GM12873 (cell line): ENCODE data around the gene RPL10.
A peak's percentile ranks its signal among the peaks of the same experiment; 100 is the strongest.

Source experiments
- CTCF ChIP-seq: IDR thresholded peaks from 2 replicates; pipeline ENCODE4 v1.5.1; 2012; ENCODE audit warnings: low read depth, mild to moderate bottlenecking, moderate library complexity, low read length, control low read depth; ENCODE audit not compliant: insufficient read depth; ENCODE audit errors: missing control alignments

RPL10 gene

GRCh38 chrX:154369449-154370299, 28.5 kb upstream of the RPL10 start:
- no peak for TF ChIP-seq CTCF

GRCh38 chrX:154370300-154371016, 27.7 kb upstream of the RPL10 start:
- TF ChIP-seq CTCF: no peak

GRCh38 chrX:154371017-154371788, 27.0 kb upstream of the RPL10 start:
- no peak for TF ChIP-seq CTCF

- no peak for TF ChIP-seq CTCF
Measured at GRCh38 chrX:154371789-154372300, 26.3 kb upstream of the RPL10 start.

- no peak for TF ChIP-seq CTCF
Measured at GRCh38 chrX:154372612-154373022, 25.6 kb upstream of the RPL10 start.

GRCh38 chrX:154373340-154374306, 24.6 kb upstream of the RPL10 start:
- TF ChIP-seq CTCF: peak; percentile 52
